Vagina (tissue), 2 donors: ENCODE measurements around the gene PTPRG.

ENCODE experiments used
- CTCF ChIP-seq, 3 experiments: fragments of 450-650 bp in 2 of 3; fragments of 200-600 bp in 1 of 3; sonication (generic) in 1 of 3; IDR thresholded peaks; one replicate each; pipeline ENCODE4 v1.5.1; 2017 to 2019; ENCODE audit warnings: antibody characterized with exemption in 3 of 3, mild to moderate bottlenecking in 2 of 3, moderate library complexity in 2 of 3
- POLR2A ChIP-seq, 2 donors: fragments of 450-650 bp; IDR thresholded peaks; one replicate each; pipeline ENCODE4 v1.6.1; 2017; ENCODE audit warnings: antibody characterized with exemption in 2 of 2, mild to moderate bottlenecking in 2 of 2, moderate library complexity in 2 of 2
- POLR2AphosphoS5 ChIP-seq, 2 donors: sonication (generic); formaldehyde crosslinking; IDR thresholded peaks; one replicate each; pipeline ENCODE4 v1.9.0; 2017; ENCODE audit warnings: antibody characterized with exemption in 2 of 2, mild to moderate bottlenecking in 2 of 2, low read depth in 1 of 2; ENCODE audit not compliant: insufficient read depth in 1 of 2

- no peak for TF ChIP-seq CTCF (IDR thresholded peaks at IDR 0.05)
- no peak for TF ChIP-seq POLR2AphosphoS5 (IDR thresholded peaks at IDR 0.05; ENCODE audit: insufficient read depth in 1 of 2, low read depth in 1 of 2)
- TF ChIP-seq POLR2A (IDR thresholded peaks at IDR 0.05): no peak
Observed at GRCh38 chr3:62128681-62129080, 567.3 kb downstream of the PTPRG start.
